ENCODE measurements around the gene ZNF333.
"Not testable (repeated sequence)": the region's sequence is repeated elsewhere in the genome, so short reads cannot be mapped to it uniquely, and the experiment has no call there.

The ZNF333 gene

GRCh38 chr19:14768001-14768400 is 78.2 kb downstream of the ZNF333 start:
- DNase-seq (ENCODE audit: low read depth): no peak

- DNase-seq (ENCODE audit: low read depth): no peak
Measured at GRCh38 chr19:14769201-14769600, 79.4 kb downstream of the ZNF333 start.

GRCh38 chr19:14770136-14770535 is 80.3 kb downstream of the ZNF333 start:
- DNase-seq (ENCODE audit: low read depth): no peak

GRCh38 chr19:14770944-14771839 is 81.3 kb downstream of the ZNF333 start:
- DNase-seq (ENCODE audit: low read depth): no peak

GRCh38 chr19:14772467-14772866 is 82.6 kb downstream of the ZNF333 start:
- DNase-seq (ENCODE audit: low read depth): no peak

GRCh38 chr19:14772995-14773394 is 83.1 kb downstream of the ZNF333 start:
- no peak for DNase-seq (ENCODE audit: low read depth)

GRCh38 chr19:14773722-14774121 is 83.9 kb downstream of the ZNF333 start:
- not testable (repeated sequence) for DNase-seq (ENCODE audit: low read depth)

- no peak for DNase-seq (ENCODE audit: low read depth)
Measured at GRCh38 chr19:14774373-14774772, 84.5 kb downstream of the ZNF333 start.

GRCh38 chr19:14775326-14775725 is 85.5 kb downstream of the ZNF333 start:
- not testable (repeated sequence) for DNase-seq (ENCODE audit: low read depth)

- DNase-seq (ENCODE audit: low read depth): no peak
Measured at GRCh38 chr19:14775869-14776586, 86.2 kb downstream of the ZNF333 start.

GRCh38 chr19:14777645-14778044 is 87.8 kb downstream of the ZNF333 start:
- DNase-seq (ENCODE audit: low read depth): not testable (repeated sequence)

GRCh38 chr19:14778110-14778845 is 88.4 kb downstream of the ZNF333 start, which contains the start of gene ADGRE2:
Gene ADGRE2, minus strand, starts transcription at chr19:14778560. Its CDS starts 1,804 bp downstream, at chr19:14776756.
- DNase-seq (ENCODE audit: low read depth): not testable (repeated sequence)

GRCh38 chr19:14779151-14779550 is 89.3 kb downstream of the ZNF333 start:
- DNase-seq (ENCODE audit: low read depth): no peak

- DNase-seq (ENCODE audit: low read depth): not testable (repeated sequence)
Measured at GRCh38 chr19:14780622-14781225, 90.9 kb downstream of the ZNF333 start.

GRCh38 chr19:14781713-14782536 is 92.1 kb downstream of the ZNF333 start:
- DNase-seq (ENCODE audit: low read depth): not testable (repeated sequence)

GRCh38 chr19:14782626-14783409 is 93.0 kb downstream of the ZNF333 start:
- DNase-seq (ENCODE audit: low read depth): no peak
